NCI-H524 treated with DMSO at 0.1 percent for 48 hours (cell line): ENCODE measurements around the gene RWDD4.

Experiments
- DNase-seq: peaks from one replicate; lab custom pipeline; 2025; lab: John Stamatoyannopoulos, UW

RWDD4 gene

DNA sequence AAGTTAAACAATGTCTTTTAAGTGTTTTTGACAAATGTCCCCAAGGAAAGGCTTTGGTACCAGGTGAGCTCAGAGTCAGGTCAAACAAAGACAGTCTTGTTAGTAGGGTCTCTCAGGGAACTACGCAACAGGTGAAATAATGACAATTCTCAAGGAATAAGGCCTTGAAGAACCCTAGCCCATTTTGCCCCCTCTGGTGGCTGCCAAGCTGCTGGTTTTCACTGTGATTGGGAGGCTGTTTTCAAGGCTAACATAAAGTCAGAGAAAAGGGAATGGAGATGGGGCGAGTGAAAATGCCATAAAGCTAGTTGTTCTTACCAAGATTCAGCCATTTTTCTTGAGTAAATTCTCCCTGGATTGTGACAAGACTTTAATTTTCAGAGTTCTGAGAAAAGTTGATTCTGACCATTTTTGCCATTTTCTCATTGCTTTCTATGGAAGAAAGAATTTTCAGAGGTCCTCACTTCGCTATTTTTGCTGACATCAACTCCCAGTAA lies 58.7 kb downstream of the RWDD4 start:
- no peak for DNase-seq

DNA sequence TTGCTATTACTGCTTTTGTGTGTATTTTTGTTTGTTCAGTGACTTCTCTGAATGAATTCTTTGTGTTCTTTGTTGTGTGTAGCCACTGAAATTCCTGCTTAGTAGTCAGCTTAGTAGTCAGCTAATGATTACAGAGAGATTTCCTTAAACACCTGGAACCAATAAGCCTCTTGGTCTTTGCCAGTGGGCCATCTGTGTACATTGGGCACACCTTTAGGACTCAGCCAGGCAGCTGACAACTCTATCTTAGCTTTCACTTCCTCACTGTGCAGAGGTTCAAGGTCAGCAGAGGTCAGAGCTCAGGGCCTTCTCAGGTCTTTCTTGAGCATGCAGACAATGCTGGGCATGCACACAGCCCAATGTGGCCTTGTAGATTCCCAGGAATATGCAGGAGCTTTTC lies 59.3 kb downstream of the RWDD4 start:
- no peak for DNase-seq

DNA sequence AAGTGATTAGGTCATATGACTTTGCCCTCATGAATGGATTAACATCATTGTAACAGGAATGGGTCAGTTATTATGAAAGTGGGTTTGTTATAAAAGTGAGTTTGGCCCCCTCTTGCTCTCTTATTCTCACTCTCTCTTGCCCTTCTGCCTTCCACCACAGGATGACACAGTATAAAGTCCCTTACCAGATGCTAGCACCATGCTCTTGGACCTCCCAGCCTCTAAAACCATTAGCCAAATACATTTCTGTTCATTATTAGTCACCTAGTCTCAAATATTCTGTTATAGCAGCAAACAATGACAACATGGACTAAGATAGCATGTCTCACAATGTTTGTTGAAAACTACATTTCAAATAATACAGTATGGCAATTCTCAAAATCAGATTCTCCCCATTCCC lies 59.7 kb downstream of the RWDD4 start:
- no peak for DNase-seq

DNA sequence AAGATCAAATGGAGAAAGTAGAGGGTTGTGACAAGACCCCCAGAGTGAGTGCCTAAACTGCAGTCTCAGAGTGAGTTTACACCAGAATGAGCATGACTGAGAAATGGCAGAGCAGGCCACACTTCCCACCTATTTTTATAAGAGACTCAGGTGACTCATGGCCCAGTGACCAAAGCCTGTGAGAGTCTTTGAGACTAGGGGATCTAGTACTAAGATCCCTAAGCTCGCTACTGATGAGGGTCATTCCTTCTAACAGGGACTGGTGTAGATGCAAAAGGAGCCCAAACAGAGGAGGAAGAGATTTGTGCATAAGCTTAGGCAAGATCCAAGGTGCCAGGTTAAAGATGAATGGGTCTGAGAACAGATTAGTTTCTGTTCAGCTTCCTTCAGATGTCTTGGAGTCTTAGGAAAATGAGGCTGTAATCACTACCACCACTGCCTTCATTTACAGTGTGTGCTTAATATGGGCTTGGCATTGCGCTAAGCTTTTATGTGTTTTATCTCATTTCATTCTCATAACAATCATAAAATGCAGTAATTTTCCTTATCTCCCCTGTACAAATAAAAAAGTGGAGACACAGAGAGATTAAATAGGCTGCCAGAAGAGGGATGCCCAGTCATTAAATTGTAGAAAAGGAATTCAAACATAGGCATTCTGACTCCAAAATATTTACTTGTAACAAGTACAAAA lies 62.8 kb downstream of the RWDD4 start:
- no peak for DNase-seq

DNA sequence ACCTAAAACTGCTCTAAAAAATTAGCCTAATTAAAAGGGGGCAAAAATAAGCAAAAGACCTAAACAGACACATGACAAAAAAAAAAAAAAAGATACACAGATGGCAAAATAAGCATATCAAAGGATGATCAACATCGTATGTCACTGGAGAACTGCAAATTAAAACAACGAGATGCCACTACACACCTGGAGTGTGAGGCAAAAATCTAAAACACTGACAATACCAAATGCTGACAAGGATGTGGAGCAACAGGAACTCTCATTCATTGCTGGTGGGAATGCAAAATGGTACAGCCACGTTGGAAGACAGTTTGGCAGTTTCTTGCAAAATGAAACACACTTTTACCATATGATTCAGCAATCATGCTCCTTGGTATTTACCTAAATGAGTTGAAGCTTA lies 64.2 kb downstream of the RWDD4 start:
- DNase-seq, result no peak

DNA sequence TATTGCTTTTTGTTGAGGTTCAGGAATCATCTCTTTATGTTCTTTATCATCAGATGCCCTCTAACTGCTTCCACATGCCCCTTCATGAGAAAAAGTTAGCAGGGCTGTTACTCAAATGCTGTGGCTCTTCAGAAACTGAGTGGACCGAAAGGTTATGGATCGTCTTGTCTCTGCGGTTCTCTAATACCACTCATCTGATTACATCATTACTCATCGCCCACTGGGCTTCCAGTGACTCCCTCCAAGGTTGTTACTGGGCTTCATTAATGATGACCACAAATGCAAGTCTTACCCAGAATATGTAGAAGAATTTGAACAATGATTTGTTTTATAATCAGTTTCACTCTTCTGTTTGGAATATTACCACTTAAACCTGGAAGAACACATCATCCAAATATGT lies 67.7 kb downstream of the RWDD4 start:
- no peak for DNase-seq
